NCI-H1105 (cell line): ENCODE results near the gene APBA2.

ENCODE experiments used
- DNase-seq: peaks from one replicate; lab custom pipeline; 2025; lab: John Stamatoyannopoulos, UW

The APBA2 gene

GRCh38 chr15:28935316-28935715 is 49.5 kb downstream of the APBA2 start:
- DNase-seq = no peak

GRCh38 chr15:28936081-28936480 is 50.3 kb downstream of the APBA2 start:
- no peak for DNase-seq

DNA sequence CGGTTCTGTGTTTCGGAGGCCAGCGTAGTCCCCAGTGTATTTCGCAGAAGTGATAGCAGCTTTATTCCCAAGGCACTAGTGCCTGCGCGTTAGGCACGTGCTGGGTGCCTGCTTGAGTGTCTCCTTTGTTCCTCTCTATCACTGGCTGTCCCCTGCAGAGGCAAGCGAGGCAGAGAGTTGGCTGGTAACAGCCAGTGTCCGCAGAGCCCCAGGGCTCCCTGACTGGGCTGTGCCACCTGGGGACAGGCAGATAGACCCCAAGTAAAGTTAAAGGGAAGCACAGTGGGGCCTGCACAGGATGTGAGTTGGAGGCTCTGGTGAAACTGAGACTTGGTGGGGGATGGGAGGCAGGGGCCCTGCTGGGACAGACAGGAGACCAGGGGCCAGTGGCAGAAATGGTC is 50.7 kb downstream of the APBA2 start:
- no peak for DNase-seq

GRCh38 chr15:28937271-28937670 is 51.5 kb downstream of the APBA2 start:
- DNase-seq = no peak

DNA sequence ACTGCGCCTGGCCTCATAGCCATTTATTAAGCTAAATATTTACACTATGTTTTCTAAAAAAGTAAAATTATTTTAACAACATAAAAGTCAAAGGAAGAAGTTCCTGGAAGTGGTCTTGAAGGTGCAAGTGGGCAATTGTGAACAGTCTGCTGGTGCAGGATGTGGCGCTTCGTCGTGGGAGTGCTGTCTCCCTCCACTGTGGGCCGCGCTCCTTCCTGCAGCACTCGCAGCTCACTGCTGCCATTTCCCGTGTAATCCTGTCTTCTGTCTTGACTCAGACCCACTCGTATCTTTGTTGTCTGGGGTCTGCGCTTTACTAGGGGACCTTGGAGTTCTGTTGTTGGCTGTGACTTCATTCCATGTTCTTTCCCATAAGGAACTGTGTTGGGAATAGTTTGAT is 56.3 kb downstream of the APBA2 start:
- no peak for DNase-seq

DNA sequence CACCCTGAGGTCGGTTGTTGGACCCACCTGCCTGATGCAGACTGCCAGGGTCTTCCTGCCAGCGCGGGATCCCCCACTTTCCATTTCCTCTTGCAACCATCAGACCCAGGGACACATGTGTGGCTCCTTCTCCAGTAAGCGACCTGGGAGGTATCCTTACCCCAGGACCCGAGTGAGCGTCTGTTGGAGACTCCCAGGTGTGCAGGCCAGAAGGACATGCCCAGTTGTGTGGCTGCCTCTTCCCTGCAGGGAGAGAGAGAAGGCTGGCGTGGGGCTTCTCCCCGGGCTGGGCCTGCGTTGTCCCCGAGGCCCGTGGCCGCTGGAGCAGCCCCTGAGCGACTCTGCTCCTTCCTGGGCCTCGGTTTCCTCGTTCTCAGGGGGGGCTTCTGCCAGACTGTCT is 56.8 kb downstream of the APBA2 start:
- DNase-seq = no peak

- no peak for DNase-seq
Observed at GRCh38 chr15:28943146-28943545, 57.4 kb downstream of the APBA2 start.

DNA sequence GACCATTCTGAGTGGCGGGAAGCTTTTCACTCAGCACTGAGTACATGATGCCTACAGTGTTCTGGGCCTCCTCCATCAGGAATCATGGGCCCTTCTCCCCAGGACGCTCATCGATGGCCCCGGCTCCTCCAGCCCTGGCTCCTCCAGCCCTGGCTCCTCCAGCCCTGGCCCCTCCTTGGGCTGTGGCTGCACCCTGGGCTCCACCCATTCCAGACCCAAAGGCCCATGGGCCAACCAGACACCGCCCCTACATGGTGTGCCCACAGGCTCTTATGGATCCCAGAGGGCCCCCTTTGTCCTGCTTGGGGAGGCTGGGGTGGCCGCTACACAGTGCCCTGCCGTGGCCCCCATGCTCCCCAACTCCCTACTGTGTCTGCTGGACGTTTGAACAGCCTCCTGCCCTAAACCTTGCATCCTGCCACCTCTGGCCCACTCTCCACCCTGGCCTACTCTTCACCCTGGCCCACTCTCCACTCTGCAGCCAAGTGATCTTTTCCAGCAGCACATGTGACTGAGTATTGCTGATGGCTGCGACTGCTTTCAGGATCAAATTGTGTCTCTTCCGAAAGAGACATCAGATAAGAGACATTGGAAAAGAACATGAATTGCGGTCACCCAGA is 57.9 kb downstream of the APBA2 start:
- no peak for DNase-seq

- no peak for DNase-seq
Observed at GRCh38 chr15:28944286-28944685, 58.5 kb downstream of the APBA2 start.

- DNase-seq = no peak
Observed at GRCh38 chr15:28944696-28945300, 59.0 kb downstream of the APBA2 start.

GRCh38 chr15:28945626-28946230 is 60.0 kb downstream of the APBA2 start:
- DNase-seq = no peak

GRCh38 chr15:28946803-28947202 is 61.0 kb downstream of the APBA2 start:
- no peak for DNase-seq

GRCh38 chr15:28947221-28947674 is 61.5 kb downstream of the APBA2 start:
- DNase-seq = no peak

DNA sequence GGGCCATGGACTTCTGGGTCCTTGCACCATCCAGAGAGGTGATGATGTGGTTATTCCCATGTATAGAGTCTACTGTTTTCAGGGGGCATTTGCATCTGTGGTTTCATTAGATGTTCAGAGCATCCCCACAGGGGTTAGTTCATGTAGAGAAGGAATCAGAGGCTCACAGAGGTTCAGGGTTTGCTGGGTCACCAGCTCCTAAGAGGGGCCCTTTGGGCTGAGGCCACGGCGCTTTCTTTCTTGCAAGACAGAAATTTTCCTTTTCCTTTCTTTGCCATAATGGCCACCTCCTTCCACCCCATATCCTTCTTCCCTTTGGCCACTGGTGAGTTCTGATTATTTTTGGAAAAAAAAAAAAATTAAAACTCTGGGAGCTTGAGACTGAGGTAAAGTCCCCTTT is 62.3 kb downstream of the APBA2 start:
- no peak for DNase-seq

DNA sequence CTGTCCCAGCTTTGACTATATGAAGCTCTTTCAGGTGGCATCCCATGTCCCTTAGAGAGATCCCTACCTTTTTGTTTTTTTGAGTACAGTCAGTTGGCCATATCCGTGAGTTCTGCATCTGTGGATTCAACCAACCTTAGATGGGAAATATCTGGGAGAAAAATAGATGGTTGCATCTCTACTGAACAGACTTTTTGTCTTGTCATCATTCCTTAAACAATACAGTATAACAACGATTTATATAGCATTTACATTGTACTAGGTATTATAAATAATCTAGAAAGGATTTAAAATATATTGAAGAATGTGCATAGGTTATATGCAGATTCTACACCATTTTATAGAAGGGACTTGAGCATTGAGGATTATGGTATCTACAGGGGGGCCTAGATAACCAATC is 65.1 kb downstream of the APBA2 start:
- DNase-seq = no peak

DNA sequence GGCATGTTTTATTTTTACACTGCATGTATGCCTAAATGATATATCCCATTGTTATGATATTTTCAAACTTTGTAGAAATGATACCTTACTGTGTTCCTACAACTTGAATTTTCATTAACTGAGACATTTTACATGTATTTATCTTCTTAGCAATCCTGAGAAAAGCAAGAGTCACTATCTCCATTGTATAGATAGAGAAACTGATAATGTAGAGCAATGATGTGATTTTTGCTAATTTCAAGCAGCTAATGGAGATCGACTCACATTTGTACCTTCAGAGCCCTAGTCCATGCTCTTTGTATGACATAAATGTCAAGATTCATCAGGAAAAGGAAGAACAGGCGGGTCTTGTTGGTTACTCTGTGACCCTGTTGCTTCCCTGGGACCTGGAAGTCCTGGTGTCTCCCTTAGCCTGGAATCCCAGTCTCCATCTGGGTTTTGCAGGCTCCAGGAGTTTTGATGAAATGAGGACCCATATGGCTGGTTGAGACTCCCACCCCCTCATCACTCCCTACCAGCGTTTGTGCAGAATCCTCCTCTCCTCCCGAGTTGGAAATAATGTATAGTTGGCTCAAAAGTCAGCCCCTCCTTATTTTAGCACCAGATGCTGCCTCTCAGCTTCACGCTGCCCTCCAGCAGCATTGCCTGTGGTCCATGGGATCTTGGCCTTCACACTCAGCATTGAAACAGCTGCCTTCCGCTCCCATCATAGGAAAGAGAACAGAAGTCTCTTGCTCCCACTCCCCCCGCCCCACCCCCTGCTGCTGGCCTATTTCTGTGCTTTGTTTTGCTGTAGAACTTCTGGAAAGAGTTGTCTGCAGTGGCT is 67.1 kb downstream of the APBA2 start:
- DNase-seq = no peak

GRCh38 chr15:28953573-28954195 is 67.9 kb downstream of the APBA2 start:
- no peak for DNase-seq

GRCh38 chr15:28954466-28955159 is 68.8 kb downstream of the APBA2 start:
- no peak for DNase-seq

DNA sequence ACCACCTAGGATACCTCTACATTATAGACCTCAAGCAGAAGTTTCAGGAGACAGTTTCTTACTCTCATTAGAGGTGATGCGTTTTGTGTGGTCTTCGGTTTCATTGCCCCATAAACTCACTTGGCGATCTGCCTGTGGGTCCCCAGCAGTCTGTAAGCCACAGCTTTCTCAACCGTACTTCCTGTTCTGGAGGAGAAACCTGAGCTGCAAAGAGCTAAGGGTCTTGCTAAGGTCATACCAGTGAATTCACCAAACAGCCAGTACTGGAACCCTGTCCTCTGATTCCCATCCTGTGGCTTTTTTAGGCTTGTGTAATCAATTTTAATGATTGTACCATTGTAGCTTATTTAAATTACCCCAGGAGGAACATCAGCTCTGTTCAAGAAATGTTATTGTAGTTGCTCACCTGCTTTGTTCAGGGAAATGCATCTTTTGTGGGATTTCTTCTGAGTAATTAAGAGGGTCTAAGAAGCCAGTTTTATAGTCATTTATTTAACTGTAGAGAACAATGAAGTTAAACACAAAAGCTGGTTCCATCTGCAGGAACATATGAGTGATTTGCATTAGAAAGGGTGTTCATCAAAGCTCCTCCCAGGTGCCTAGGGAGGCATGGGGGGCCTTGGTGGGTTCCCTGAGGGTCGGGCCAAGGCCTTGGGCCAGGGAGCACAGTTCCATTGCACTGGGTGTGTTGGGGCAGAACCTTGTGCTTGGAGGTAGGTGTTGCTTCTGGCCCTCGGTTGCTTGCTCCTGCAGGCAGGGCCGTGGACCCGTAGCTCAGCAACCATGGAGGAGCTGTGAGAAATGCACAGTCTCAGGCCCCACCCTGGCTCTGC is 69.6 kb downstream of the APBA2 start:
- DNase-seq = no peak

DNA sequence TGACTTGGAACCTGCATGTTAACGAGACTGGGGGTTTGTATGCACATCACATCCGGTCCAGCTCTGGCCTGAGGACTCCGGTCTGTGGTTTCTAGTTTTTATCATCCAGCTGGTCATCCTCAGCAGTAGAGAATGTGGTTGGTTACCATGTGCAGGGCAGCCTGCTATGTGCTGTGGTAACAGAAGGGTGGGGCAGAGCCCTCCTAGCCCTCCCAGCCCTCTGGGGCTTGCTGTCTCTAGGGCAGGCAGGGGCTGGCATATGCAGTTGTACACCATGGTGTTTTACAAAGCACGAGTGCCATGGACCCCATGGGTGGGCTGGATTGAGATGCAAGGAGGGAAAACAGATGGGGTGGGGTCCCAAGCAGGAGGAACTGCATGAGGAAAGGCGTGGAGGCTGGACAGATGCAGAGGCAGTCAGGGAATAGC is 70.2 kb downstream of the APBA2 start:
- no peak for DNase-seq

GRCh38 chr15:28956491-28956890 is 70.7 kb downstream of the APBA2 start:
- DNase-seq = no peak
